ENCODE data around the gene FLRT1. TPM values are rescaled to one million over a fixed set of nuclear protein-coding genes. Genes with fewer than 3 reads are reported as not detected.
A peak's percentile ranks its signal among the peaks of the same experiment; 100 is the strongest.

Gene FLRT1
- total RNA-seq, 1 donor from 2014 or later: not detected

GRCh38 chr11:64059339-64060140 lies 23.8 kb downstream of the FLRT1 start:
- DNase-seq (ENCODE audit: low read depth): no peak
- no peak overlapping the region for H3K4me3 ChIP-seq (ENCODE audit: low read depth, low read length)
- TF ChIP-seq CTCF (conservative IDR thresholded peaks at IDR 0.05; ENCODE audit: low read depth, low read length): no peak

GRCh38 chr11:64060263-64060860 lies 24.6 kb downstream of the FLRT1 start:
- DNase-seq (ENCODE audit: low read depth): no peak
- no peak for TF ChIP-seq CTCF (conservative IDR thresholded peaks at IDR 0.05; ENCODE audit: low read depth, low read length)
- peak overlapping the region; percentile 55 for H3K4me3 ChIP-seq (ENCODE audit: low read depth, low read length)

GRCh38 chr11:64060861-64061444 lies 25.2 kb downstream of the FLRT1 start:
- DNase-seq (ENCODE audit: low read depth): no peak

GRCh38 chr11:64062185-64063039 lies 26.7 kb downstream of the FLRT1 start:
- no peak for DNase-seq (ENCODE audit: low read depth)
- H3K4me3 ChIP-seq (ENCODE audit: low read depth, low read length): no peak overlapping the region

More at GRCh38 chr11:64060861-64061444, 25.2 kb downstream of the FLRT1 start:
- no peak for TF ChIP-seq CTCF (conservative IDR thresholded peaks at IDR 0.05; ENCODE audit: low read depth, low read length)
- H3K4me3 ChIP-seq (ENCODE audit: low read depth, low read length): peak overlapping the region; percentile 55

GRCh38 chr11:64063777-64064176 lies 28.0 kb downstream of the FLRT1 start:
- H3K4me3 ChIP-seq (ENCODE audit: low read depth, low read length): no peak overlapping the region
- TF ChIP-seq CTCF (conservative IDR thresholded peaks at IDR 0.05; ENCODE audit: low read depth, low read length): no peak
- no peak for DNase-seq (ENCODE audit: low read depth)

More at GRCh38 chr11:64062185-64063039, 26.7 kb downstream of the FLRT1 start:
- no peak for TF ChIP-seq CTCF (conservative IDR thresholded peaks at IDR 0.05; ENCODE audit: low read depth, low read length)

GRCh38 chr11:64064374-64065140 lies 28.8 kb downstream of the FLRT1 start:
- no peak overlapping the region for H3K4me3 ChIP-seq (ENCODE audit: low read depth, low read length)
- no peak for DNase-seq (ENCODE audit: low read depth)
- no peak for TF ChIP-seq CTCF (conservative IDR thresholded peaks at IDR 0.05; ENCODE audit: low read depth, low read length)

All from epithelial cell of proximal tubule (primary cell).